GM12874 (cell line): ENCODE data around the gene SPECC1.

Experiments used
- TF ChIP-seq, protein P1 (sequence below): IDR thresholded peaks from 2 replicates; pipeline ENCODE4 v1.5.1; 2011; ENCODE audit warnings: low read depth, mild to moderate bottlenecking, control low read depth, low read length, moderate library complexity; ENCODE audit not compliant: insufficient read depth

Gene SPECC1

DNA sequence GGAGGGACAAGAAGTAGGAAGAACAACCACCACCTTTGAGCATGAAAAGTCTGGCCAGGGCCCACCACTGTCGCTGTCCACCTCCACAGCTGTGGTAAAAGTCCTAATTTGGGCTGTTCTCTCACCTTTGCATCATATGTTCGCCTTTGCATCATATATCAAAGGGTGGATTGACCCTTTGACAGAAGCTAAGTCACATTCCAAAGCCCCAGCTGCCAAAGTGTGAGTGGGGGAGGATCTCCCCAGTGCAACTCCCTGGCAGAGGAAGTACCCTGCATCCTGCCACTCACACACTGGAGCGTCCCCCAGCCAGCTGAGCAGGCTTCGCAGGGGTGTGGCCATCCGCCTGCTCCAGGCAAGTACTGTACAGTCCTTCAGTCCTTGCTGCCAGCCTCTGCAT, 12.7 kb upstream of the SPECC1 start:
- TF ChIP-seq, protein P1, sequence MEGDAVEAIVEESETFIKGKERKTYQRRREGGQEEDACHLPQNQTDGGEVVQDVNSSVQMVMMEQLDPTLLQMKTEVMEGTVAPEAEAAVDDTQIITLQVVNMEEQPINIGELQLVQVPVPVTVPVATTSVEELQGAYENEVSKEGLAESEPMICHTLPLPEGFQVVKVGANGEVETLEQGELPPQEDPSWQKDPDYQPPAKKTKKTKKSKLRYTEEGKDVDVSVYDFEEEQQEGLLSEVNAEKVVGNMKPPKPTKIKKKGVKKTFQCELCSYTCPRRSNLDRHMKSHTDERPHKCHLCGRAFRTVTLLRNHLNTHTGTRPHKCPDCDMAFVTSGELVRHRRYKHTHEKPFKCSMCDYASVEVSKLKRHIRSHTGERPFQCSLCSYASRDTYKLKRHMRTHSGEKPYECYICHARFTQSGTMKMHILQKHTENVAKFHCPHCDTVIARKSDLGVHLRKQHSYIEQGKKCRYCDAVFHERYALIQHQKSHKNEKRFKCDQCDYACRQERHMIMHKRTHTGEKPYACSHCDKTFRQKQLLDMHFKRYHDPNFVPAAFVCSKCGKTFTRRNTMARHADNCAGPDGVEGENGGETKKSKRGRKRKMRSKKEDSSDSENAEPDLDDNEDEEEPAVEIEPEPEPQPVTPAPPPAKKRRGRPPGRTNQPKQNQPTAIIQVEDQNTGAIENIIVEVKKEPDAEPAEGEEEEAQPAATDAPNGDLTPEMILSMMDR, result no peak

DNA sequence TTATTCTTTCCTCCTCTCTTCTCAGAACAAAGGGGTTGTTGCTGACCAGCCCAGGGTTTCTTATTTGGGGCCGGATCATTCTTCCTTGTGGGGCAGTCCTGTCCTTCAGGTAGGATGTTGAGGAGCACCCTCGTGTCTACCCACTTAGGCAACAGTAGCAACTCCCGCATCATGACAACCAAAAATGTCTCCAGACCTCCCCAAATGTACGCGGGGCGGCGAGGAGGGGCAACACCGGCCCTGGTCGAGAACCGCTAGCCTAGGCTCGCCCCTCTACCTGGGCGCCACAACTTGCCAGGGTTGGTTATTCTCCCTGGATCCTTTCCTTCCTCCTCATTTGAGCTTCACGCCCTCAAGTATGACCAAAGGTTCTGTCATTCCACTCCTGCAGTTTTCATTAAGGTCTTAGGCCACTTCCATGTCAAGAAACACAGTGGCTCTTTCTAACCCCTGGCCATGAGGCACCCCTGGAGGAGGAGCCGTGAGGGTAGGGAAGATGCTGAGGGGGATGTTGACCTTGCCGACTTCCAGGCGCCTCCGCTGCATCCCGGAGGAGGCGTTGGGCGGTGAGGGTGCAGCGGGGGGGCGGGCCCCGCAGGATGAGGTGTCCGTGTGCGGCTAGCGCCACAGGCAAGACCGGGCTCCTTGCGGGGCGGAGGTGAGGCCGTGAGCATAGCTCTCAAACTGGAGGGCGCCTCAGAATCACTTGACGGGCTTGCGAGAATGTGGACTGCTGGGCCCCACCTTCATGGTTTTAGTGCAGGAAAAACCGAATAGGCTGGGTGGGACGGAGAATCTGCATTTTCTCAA, 712 bp upstream of the SPECC1 start:
- TF ChIP-seq, protein P1, result no peak

DNA sequence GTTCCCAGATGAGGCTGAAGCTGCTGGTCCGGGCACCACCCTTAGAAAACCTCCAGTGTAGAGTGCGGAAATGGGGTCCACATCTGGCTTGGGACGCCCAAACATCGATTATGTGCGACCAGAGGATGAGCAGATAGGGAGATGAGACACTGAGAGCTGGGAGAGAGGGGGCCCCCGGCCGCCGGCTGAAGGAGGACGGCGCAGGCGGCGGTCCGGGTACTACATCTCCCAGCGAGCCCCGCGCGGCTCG, 182 bp upstream of the SPECC1 start:
- TF ChIP-seq, protein P1, result no peak

DNA sequence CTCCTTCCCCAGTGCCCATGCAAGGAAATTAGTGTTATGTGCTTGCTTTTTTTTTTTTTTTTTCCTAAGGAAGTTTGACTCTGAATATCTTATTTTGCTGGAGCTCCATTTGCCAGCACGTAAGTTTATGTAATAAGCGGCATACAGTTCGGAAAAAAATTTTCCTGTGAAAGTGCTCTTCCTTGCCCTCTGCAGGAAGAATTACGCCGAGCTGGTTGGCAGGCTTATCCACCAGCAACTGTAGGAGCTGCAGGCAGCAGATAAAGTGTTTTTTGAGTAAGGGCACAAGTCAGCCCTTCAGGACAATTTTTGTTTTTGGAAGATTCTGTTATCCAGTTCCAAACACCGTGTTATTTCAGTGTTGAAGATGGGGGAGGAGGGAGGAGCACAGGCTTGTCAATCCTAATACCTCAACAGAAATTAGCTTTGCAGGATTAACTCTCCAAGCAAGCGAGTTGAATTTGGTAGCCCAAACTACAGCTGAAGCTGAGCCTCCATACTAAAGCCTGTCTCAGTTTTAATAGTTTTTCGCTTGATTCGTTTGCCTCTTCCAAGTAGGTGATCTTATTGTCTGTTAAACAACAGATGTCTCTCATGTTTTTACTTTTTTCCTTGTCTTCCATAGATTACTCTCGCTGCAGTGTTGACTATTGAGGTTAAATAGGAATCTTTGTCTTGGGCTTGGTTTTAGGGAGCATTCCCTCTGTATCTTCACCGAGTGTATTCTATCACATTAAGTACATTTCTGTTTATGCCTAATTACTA, 1.1 kb downstream of the SPECC1 start:
- TF ChIP-seq, protein P1, result 0 out of 2 replicates have a peak, but pooled peaks have one; percentile 8

DNA sequence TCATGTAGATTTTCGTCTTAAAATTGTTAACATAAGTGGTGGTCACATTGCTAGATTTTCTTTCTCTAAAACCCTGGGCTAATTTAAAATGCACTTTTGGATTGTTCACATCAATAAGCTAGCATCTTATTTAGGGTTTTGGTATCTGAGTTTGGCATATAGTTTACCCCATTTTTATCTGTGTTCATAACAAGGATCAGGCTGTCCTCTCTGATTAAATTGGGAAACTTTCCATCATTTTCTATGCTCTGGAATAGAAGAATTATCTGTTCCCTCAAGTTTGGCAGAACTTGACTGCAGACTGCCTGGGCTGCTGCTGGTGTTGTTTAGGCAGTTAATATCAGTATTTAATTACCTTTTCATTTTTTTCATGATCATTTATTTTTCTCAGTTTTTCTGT, 1.8 kb downstream of the SPECC1 start:
- TF ChIP-seq, protein P1, result no peak

DNA sequence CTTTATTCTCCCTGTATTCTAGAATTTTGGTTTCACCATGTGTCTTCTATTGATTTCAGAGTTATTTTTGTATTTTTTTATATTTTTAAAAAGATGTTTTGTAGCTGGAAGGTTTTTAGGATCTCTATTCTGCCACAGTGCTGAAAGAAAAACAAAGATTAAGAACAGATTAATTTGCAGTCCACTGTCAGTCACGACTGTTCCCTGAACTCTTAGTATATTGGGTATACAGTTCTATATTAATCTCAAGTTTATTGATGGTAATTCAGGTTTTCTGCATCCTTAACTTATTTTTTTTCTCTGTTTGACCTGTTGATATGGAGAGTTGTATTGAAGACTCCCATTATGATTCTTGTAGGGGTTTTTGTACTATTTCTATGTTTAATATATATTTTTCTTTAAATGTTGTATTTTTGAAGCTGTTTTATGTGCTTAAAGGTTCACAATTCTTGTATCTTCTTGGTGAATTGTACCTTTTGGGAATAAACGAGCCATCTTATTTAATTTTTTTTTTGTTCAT, 2.9 kb downstream of the SPECC1 start:
- TF ChIP-seq, protein P1, result no peak

DNA sequence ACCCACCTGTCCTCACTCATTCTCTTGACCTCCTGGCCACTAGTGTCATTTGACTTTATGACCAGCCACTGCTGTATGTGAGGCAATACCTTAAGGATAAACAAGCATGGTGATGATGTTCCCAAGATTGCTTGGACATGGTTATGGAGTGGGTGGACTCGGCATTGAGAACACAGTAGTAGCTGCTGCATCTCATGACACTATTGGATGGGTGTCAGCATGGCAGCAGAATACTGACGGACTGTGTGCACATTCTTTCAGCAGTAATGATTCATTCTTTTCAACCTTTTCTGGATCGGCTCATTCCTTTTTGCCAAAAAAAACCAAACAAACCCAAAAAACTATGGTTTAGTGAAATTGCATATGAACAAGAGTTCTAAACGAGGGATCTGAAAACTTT, 13.5 kb downstream of the SPECC1 start:
- TF ChIP-seq, protein P1, result no peak
